ENCODE data around the gene C12orf75.

C12orf75 gene

GRCh38 chr12:105406497-105406896 lies 76.0 kb downstream of the C12orf75 start:
- H3K27ac ChIP-seq: no peak overlapping the region
- no peak overlapping the region for H2AFZ ChIP-seq
- no peaks in the 10 kb centered on the region for H3K79me2 ChIP-seq
- H3K36me3 ChIP-seq (ENCODE audit: control insufficient read depth, insufficient read depth, low read length): no peaks in the 10 kb centered on the region
- H3K9ac ChIP-seq: no peak overlapping the region
- no peak overlapping the region for H3K4me3 ChIP-seq (ENCODE audit: low read depth, low read length)
- no peaks in the 10 kb centered on the region for H3K9me3 ChIP-seq (ENCODE audit: control insufficient read depth, low read length)
- no peak overlapping the region for H3K4me2 ChIP-seq (ENCODE audit: low read length)
- TF ChIP-seq CTCF (IDR thresholded peaks at IDR 0.05): no peak
- no peaks in the 10 kb centered on the region for H3K27me3 ChIP-seq (ENCODE audit: control insufficient read depth, insufficient read depth, low read length)
- no peaks in the 10 kb centered on the region for H3K4me1 ChIP-seq

- H3K9me3 ChIP-seq (ENCODE audit: control insufficient read depth, low read length): no peaks in the 10 kb centered on the region
- no peaks in the 10 kb centered on the region for H3K36me3 ChIP-seq (ENCODE audit: control insufficient read depth, insufficient read depth, low read length)
- no peak overlapping the region for H2AFZ ChIP-seq
- no peaks in the 10 kb centered on the region for H3K4me1 ChIP-seq
- H3K4me3 ChIP-seq (ENCODE audit: low read depth, low read length): no peak overlapping the region
- no peak overlapping the region for H3K9ac ChIP-seq
- no peaks in the 10 kb centered on the region for H3K79me2 ChIP-seq
- no peak overlapping the region for H3K4me2 ChIP-seq (ENCODE audit: low read length)
- no peak overlapping the region for H3K27ac ChIP-seq
- TF ChIP-seq CTCF (IDR thresholded peaks at IDR 0.05): no peak
- H3K27me3 ChIP-seq (ENCODE audit: control insufficient read depth, insufficient read depth, low read length): no peaks in the 10 kb centered on the region
These were observed 78.8 kb downstream of the C12orf75 start for GRCh38 chr12:105409279-105409678.

GRCh38 chr12:105409801-105410471 lies 79.4 kb downstream of the C12orf75 start:
- H3K27ac ChIP-seq: no peak overlapping the region
- no peak overlapping the region for H2AFZ ChIP-seq
- no peaks in the 10 kb centered on the region for H3K36me3 ChIP-seq (ENCODE audit: control insufficient read depth, insufficient read depth, low read length)
- H3K4me1 ChIP-seq: no peaks in the 10 kb centered on the region
- H3K9me3 ChIP-seq (ENCODE audit: control insufficient read depth, low read length): no peaks in the 10 kb centered on the region
- no peak overlapping the region for H3K9ac ChIP-seq
- TF ChIP-seq CTCF (IDR thresholded peaks at IDR 0.05): no peak
- no peaks in the 10 kb centered on the region for H3K27me3 ChIP-seq (ENCODE audit: control insufficient read depth, insufficient read depth, low read length)
- H3K79me2 ChIP-seq: no peaks in the 10 kb centered on the region
- no peak overlapping the region for H3K4me3 ChIP-seq (ENCODE audit: low read depth, low read length)
- no peak overlapping the region for H3K4me2 ChIP-seq (ENCODE audit: low read length)

GRCh38 chr12:105413911-105414487 lies 83.5 kb downstream of the C12orf75 start:
- H3K9ac ChIP-seq: no peak overlapping the region
- no peak for TF ChIP-seq CTCF (IDR thresholded peaks at IDR 0.05)
- H3K27ac ChIP-seq: no peak overlapping the region
- H3K4me3 ChIP-seq (ENCODE audit: low read depth, low read length): no peak overlapping the region
- no peaks in the 10 kb centered on the region for H3K79me2 ChIP-seq
- no peaks in the 10 kb centered on the region for H3K4me1 ChIP-seq
- no peak overlapping the region for H2AFZ ChIP-seq
- no peaks in the 10 kb centered on the region for H3K36me3 ChIP-seq (ENCODE audit: control insufficient read depth, insufficient read depth, low read length)
- H3K9me3 ChIP-seq (ENCODE audit: control insufficient read depth, low read length): no peaks in the 10 kb centered on the region
- H3K4me2 ChIP-seq (ENCODE audit: low read length): no peak overlapping the region
- H3K27me3 ChIP-seq (ENCODE audit: control insufficient read depth, insufficient read depth, low read length): no peaks in the 10 kb centered on the region

GRCh38 chr12:105417732-105418131 lies 87.2 kb downstream of the C12orf75 start:
- Histone ChIP-seq H3K79me2 (no peaks in the 10 kb centered on the region), H3K9ac (no peak overlapping the region), H3K36me3 (ENCODE audit: control insufficient read depth, insufficient read depth, low read length) (no peaks in the 10 kb centered on the region), H3K4me1 (no peaks in the 10 kb centered on the region), H3K27ac (no peak overlapping the region), H3K9me3 (ENCODE audit: control insufficient read depth, low read length) (no peaks in the 10 kb centered on the region), H3K27me3 (ENCODE audit: control insufficient read depth, insufficient read depth, low read length) (no peaks in the 10 kb centered on the region), H3K4me2 (ENCODE audit: low read length) (no peak overlapping the region), H2AFZ (no peak overlapping the region), H3K4me3 (ENCODE audit: low read depth, low read length) (no peak overlapping the region)
- TF ChIP-seq CTCF (IDR thresholded peaks at IDR 0.05): no peak
